Mucosa of descending colon (tissue), 3 donors: ENCODE data around the gene CEACAM3. TPM values are rescaled to one million over a fixed set of nuclear protein-coding genes. Genes with fewer than 3 reads are reported as not detected.
A peak's percentile ranks its signal among the peaks of the same experiment; 100 is the strongest.

Experiments used
- ATAC-seq: fragments of 200-7000 bp; cut with Tn5 transposase; one replicate; pipeline ENCODE4 v1.9.1; 2020; ENCODE audit warnings: mild to moderate bottlenecking, moderate library complexity
- DNase-seq, 3 donors: peaks; one replicate each; pipeline ENCODE4 v3.0.0-alpha.2; 2020
- H3K36me3 ChIP-seq: fragments of 200-600 bp; one replicate; pipeline ENCODE4 v1.8.0; 2021; ENCODE audit warnings: low read depth, mild to moderate bottlenecking
- H3K4me1 ChIP-seq: fragments of 200-600 bp; one replicate; pipeline ENCODE4 v1.8.0; 2021; ENCODE audit warnings: low read depth, mild to moderate bottlenecking
- H3K4me3 ChIP-seq: fragments of 200-600 bp; one replicate; pipeline ENCODE4 v1.8.0; 2021; ENCODE audit warnings: mild to moderate bottlenecking
- H3K9me3 ChIP-seq: fragments of 200-600 bp; one replicate; pipeline ENCODE4 v1.8.0; 2021; ENCODE audit warnings: mild to moderate bottlenecking
- intact Hi-C, 2 donors: fragments of 100-400 bp; cut with DNase I in 1 of 2; cut with micrococcal nuclease in 1 of 2; formaldehyde crosslinking; loops; one replicate each; pipeline versions ENCODE4 v1.11.0 to v1.11.1; 2022; cut with DNase I, micrococcal nuclease
- total RNA-seq, 3 donors: library from RNA; stranded (reverse); fragmentation: NEBNext Ultra II Directional in 2 of 3; extraction: Animal tissue kit (Norgen Biotek cat#: 25700) in 2 of 3; gene quantifications; one replicate each; pipeline versions ENCODE4 v1.2.1 to v1.2.4, GENCODE V29; 2021 to 2023
- TF ChIP-seq, protein P1 (sequence below): fragments of 200-600 bp; IDR thresholded peaks from one replicate; pipeline ENCODE4 v1.8.0; 2022; ENCODE audit warnings: antibody characterized with exemption, mild to moderate bottlenecking
- donor health status: DM: no; HTN: no; CAD: no; lungs with moderate emphysema.
- donor health status: DM: no; HTN: no; CAD: no.
- donor health status: DM: no; HTN: yes; CAD: no.

CEACAM3 gene
- total RNA-seq, 3 donors from 2014 or later: 2.5 to 4.5 (median 3.9) TPM

DNA sequence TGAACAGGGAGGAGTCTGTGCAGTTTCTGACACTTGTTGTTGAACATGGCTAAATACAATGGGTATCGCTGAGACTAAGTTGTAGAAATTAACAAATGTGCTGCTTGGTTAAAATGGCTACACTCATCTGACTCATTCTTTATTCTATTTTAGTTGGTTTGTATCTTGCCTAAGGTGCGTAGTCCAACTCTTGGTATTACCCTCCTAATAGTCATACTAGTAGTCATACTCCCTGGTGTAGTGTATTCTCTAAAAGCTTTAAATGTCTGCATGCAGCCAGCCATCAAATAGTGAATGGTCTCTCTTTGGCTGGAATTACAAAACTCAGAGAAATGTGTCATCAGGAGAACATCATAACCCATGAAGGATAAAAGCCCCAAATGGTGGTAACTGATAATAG lies 25.0 kb upstream of the CEACAM3 start:
- no peak for ATAC-seq
- no peak for DNase-seq
- Histone ChIP-seq H3K4me1 (peaks cover 29% of the 10 kb centered on the region), H3K4me3 (no peak overlapping the region), H3K9me3 (no peaks in the 10 kb centered on the region), H3K36me3 (no peaks in the 10 kb centered on the region)
- intact Hi-C loops: no loop called here
- TF ChIP-seq, protein P1, sequence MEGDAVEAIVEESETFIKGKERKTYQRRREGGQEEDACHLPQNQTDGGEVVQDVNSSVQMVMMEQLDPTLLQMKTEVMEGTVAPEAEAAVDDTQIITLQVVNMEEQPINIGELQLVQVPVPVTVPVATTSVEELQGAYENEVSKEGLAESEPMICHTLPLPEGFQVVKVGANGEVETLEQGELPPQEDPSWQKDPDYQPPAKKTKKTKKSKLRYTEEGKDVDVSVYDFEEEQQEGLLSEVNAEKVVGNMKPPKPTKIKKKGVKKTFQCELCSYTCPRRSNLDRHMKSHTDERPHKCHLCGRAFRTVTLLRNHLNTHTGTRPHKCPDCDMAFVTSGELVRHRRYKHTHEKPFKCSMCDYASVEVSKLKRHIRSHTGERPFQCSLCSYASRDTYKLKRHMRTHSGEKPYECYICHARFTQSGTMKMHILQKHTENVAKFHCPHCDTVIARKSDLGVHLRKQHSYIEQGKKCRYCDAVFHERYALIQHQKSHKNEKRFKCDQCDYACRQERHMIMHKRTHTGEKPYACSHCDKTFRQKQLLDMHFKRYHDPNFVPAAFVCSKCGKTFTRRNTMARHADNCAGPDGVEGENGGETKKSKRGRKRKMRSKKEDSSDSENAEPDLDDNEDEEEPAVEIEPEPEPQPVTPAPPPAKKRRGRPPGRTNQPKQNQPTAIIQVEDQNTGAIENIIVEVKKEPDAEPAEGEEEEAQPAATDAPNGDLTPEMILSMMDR: no peak

DNA sequence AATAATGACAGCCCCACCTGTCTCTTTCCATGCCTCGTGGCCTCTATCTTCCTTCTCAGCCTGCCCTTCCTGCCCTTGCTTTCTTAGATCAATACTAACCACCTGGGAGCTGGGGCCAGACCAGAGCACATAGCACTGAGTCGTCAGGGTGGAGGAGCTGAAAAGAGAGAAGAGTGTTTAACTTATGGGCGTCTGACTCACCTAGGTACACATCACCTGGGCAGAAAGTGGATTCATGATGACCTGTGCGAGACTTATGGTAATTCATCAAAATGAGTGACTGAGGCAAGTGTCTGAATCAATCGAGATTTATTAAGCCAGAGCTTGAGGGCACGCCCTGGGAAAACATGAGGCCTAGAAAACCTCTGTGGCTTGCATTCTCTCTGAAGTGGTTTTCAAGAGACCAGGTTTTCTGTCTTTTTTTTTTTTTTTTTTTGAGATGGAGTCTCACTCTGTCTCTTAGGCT lies 21.8 kb upstream of the CEACAM3 start:
- DNase-seq: peak; percentile 71 to 83 (median 76)
- H3K4me1 ChIP-seq: peaks cover 29% of the 10 kb centered on the region
- ATAC-seq: peak; percentile 86

DNA sequence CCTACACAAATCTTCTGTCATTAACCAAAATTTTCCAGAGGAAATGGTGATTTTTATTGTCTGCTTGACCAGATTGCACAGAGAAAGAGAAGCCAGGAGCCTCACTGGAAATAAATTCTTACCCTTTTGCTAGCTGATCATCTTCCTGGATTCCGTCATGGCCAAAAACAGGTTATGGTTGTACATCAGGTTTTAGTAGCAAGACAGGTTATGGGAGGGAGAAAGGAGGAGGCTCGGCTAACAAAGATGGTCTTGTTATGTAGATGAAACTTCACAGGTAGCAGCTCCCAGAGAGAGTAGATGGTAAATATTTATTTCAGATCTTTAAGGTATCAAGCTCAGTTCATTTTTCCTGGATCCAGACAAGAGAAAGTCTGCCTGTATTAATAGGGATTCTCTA lies 19.7 kb upstream of the CEACAM3 start:
- TF ChIP-seq, protein P1: no peak
- no peaks in the 10 kb centered on the region for H3K9me3 ChIP-seq
- DNase-seq (no peak), ATAC-seq (no peak)
- intact Hi-C loops: no loop called here
- peaks cover 28% of the 10 kb centered on the region for H3K4me1 ChIP-seq
- H3K36me3 ChIP-seq: no peaks in the 10 kb centered on the region
- H3K4me3 ChIP-seq: no peak overlapping the region

More for the DNA sequence above, 21.8 kb upstream of the CEACAM3 start:
- TF ChIP-seq, protein P1: no peak
- H3K36me3 ChIP-seq: no peaks in the 10 kb centered on the region
- H3K9me3 ChIP-seq: no peaks in the 10 kb centered on the region
- intact Hi-C loops: no loop called here
- no peak overlapping the region for H3K4me3 ChIP-seq

DNA sequence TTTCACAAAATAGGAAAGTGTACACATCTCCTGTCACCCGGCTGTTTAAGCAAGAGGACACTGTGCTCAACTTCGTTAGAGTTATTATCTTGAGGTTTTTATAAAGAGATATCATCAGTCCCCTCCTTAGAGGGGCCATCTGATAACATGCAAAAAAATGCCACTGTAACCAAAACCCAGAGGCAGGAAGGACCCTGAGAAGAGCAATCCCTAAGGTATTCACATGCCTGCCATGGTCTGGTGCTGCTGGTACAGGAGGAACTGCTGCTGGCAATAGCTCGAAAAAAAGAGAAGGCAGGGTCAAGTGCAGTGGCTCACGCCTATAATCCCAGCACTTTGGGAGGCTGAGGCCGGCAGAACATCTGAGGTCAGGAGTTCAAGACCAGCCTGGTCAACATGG lies 12.8 kb upstream of the CEACAM3 start:
- TF ChIP-seq, protein P1: no peak
- Histone ChIP-seq H3K36me3 (no peaks in the 10 kb centered on the region), H3K4me1 (peaks cover 12% of the 10 kb centered on the region), H3K4me3 (no peak overlapping the region), H3K9me3 (no peaks in the 10 kb centered on the region)
- ATAC-seq (peak; percentile 11), DNase-seq (no peak)
- intact Hi-C loops: no loop called here

DNA sequence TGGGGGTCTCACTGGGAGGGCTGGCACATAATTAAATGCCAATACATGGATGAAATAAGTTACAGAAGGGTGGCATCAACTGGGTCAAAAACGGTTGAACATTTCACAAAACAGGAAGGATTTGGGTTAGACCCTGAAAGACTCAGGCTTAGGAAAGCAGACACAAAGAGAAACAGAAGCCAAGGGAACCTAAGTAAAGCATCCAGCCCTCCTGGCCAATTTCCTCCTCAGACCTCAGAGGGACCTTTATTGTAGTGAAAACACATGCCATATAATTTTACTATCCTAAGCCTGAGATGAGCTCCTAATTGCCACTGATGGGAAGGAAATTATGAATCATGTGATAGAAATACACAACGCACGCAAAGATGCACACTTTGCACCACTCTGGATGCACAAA lies 12.1 kb upstream of the CEACAM3 start:
- TF ChIP-seq, protein P1: no peak
- peak in 1 of 3 donors; percentile 43 for DNase-seq
- no peak overlapping the region for H3K4me3 ChIP-seq
- intact Hi-C loops: no loop called here
- no peaks in the 10 kb centered on the region for H3K9me3 ChIP-seq
- H3K36me3 ChIP-seq: no peaks in the 10 kb centered on the region
- peaks cover 12% of the 10 kb centered on the region for H3K4me1 ChIP-seq
- peak; percentile 75 for ATAC-seq

DNA sequence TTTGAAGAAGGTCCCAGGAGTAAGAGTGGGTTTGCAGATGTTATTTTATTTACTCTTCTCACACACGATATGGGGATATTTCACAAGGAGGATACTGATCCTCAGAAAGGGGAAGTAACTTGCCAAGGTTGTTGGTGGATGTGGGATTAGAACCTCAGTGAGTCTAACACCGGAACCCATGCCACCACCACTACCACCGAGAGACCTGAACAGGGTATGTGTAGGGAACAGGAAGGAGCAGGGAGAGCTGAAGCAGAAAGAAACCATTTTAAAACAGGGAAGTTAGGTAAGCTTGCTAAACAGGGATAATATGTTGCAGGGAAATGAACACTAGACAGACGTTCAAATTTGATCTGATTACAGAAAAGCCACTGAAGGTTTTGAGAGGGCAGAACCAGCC lies 11.6 kb upstream of the CEACAM3 start:
- ATAC-seq: peak; percentile 15
- H3K4me1 ChIP-seq: peaks cover 12% of the 10 kb centered on the region
- no peak for DNase-seq
- H3K4me3 ChIP-seq: no peak overlapping the region
- TF ChIP-seq, protein P1: no peak
- H3K36me3 ChIP-seq: no peaks in the 10 kb centered on the region
- no peaks in the 10 kb centered on the region for H3K9me3 ChIP-seq
- intact Hi-C loops: no loop called here
